Osteocyte (in vitro differentiated cells): ENCODE results near the gene POT1. TPM values are rescaled to one million over a fixed set of nuclear protein-coding genes. Genes with fewer than 3 reads are reported as not detected.

Experiments used
- DNase-seq: peaks from one replicate; pipeline ENCODE4 v3.0.0; 2021; ENCODE audit warnings: mixed read lengths; ENCODE audit not compliant: unreplicated experiment; ENCODE audit errors: extremely low spot score
- H3K27ac Mint-ChIP-seq: one replicate; pipeline ENCODE4 v1.8.0; 2021; ENCODE audit warnings: mild to moderate bottlenecking, mixed read lengths; ENCODE audit not compliant: unreplicated experiment
- H3K27me3 Mint-ChIP-seq: one replicate; pipeline ENCODE4 v1.8.0; 2021; ENCODE audit warnings: mixed read lengths; ENCODE audit not compliant: unreplicated experiment
- H3K36me3 Mint-ChIP-seq: one replicate; pipeline ENCODE4 v1.8.0; 2021; ENCODE audit warnings: mixed read lengths; ENCODE audit not compliant: unreplicated experiment
- H3K4me1 Mint-ChIP-seq: one replicate; pipeline ENCODE4 v1.8.0; 2021; ENCODE audit warnings: mixed read lengths; ENCODE audit not compliant: unreplicated experiment
- H3K4me3 Mint-ChIP-seq: one replicate; pipeline ENCODE4 v1.8.0; 2021; ENCODE audit warnings: mild to moderate bottlenecking, moderate library complexity, mixed read lengths; ENCODE audit not compliant: unreplicated experiment
- H3K9me3 Mint-ChIP-seq: one replicate; pipeline ENCODE4 v1.8.0; 2021; ENCODE audit warnings: mixed read lengths; ENCODE audit not compliant: unreplicated experiment
- CTCF ChIP-seq: fragments of 200-600 bp; sonication (generic); IDR thresholded peaks from 2 replicates; pipeline ENCODE4 v1.5.0; 2021; ENCODE audit warnings: antibody characterized with exemption, mild to moderate bottlenecking, moderate library complexity
- total RNA-seq: library from RNA; stranded (reverse); gene quantifications from 2 replicates; pipeline ENCODE4 v1.2.1, GENCODE V29; 2021

The POT1 gene
- total RNA-seq, 1 donor from 2014 or later = 19.7 TPM

GRCh38 chr7:124930173-124930623 lies 573 bp upstream of the POT1 start:
- peaks cover 7% of the 10 kb centered on the region for H3K36me3 Mint-ChIP-seq
- H3K4me1 Mint-ChIP-seq = peaks cover 29% of the 10 kb centered on the region
- DNase-seq = no peak
- H3K9me3 Mint-ChIP-seq = no peaks in the 10 kb centered on the region
- H3K4me3 Mint-ChIP-seq = peak overlapping the region; percentile 96
- peak overlapping the region; percentile 91 for H3K27ac Mint-ChIP-seq
- no peak for TF ChIP-seq CTCF
- H3K27me3 Mint-ChIP-seq = peaks cover 10% of the 10 kb centered on the region

GRCh38 chr7:124924906-124925305 lies 4.7 kb downstream of the POT1 start:
- Mint-ChIP-seq H3K27ac (no peak overlapping the region), H3K4me3 (no peak overlapping the region)

GRCh38 chr7:124922200-124922599 lies 7.4 kb downstream of the POT1 start:
- DNase-seq = no peak
- H3K27me3 Mint-ChIP-seq = no peaks in the 10 kb centered on the region
- H3K36me3 Mint-ChIP-seq = peaks cover 11% of the 10 kb centered on the region
- TF ChIP-seq CTCF = no peak
- H3K4me3 Mint-ChIP-seq = no peak overlapping the region
- H3K9me3 Mint-ChIP-seq = no peaks in the 10 kb centered on the region
- peaks cover 11% of the 10 kb centered on the region for H3K4me1 Mint-ChIP-seq
- H3K27ac Mint-ChIP-seq = no peak overlapping the region

More at GRCh38 chr7:124924906-124925305, 4.7 kb downstream of the POT1 start:
- Mint-ChIP-seq H3K36me3 (peaks cover 7% of the 10 kb centered on the region), H3K27me3 (no peaks in the 10 kb centered on the region), H3K4me1 (peaks cover 35% of the 10 kb centered on the region), H3K9me3 (no peaks in the 10 kb centered on the region)
- no peak for DNase-seq
- TF ChIP-seq CTCF = no peak

GRCh38 chr7:124919841-124920240 lies 9.8 kb downstream of the POT1 start:
- TF ChIP-seq CTCF = no peak
- DNase-seq = no peak

GRCh38 chr7:124918662-124919061 lies 11.0 kb downstream of the POT1 start:
- TF ChIP-seq CTCF = no peak
- Mint-ChIP-seq H3K4me1 (peaks cover 5% of the 10 kb centered on the region), H3K9me3 (no peaks in the 10 kb centered on the region), H3K27ac (no peak overlapping the region), H3K27me3 (no peaks in the 10 kb centered on the region), H3K36me3 (peaks cover 8% of the 10 kb centered on the region), H3K4me3 (no peak overlapping the region)
- no peak for DNase-seq

More at GRCh38 chr7:124919841-124920240, 9.8 kb downstream of the POT1 start:
- H3K36me3 Mint-ChIP-seq = peaks cover 6% of the 10 kb centered on the region
- H3K4me3 Mint-ChIP-seq = no peak overlapping the region
- H3K9me3 Mint-ChIP-seq = no peaks in the 10 kb centered on the region
- no peaks in the 10 kb centered on the region for H3K27me3 Mint-ChIP-seq
- H3K4me1 Mint-ChIP-seq = peaks cover 5% of the 10 kb centered on the region
- H3K27ac Mint-ChIP-seq = no peak overlapping the region
